OCI-LY1 (cell line): ENCODE data around the gene ZG16B.

Source experiments
- EZH2 ChIP-seq: fragments of 200-600 bp; sonication (generic), shearing (Covaris generic); IDR thresholded peaks from 2 replicates; pipeline ENCODE4 v1.8.0; 2017; ENCODE audit warnings: borderline replicate concordance, mixed run types, mild to moderate bottlenecking, antibody characterized with exemption, low read length, moderate library complexity, mixed read lengths
- TF ChIP-seq, protein P1 (sequence below): fragments of 200-600 bp; sonication (generic), shearing (Covaris generic); IDR thresholded peaks from 2 replicates; pipeline ENCODE4 v1.5.1; 2017; ENCODE audit warnings: mild to moderate bottlenecking, antibody characterized with exemption, low read length, moderate library complexity, mixed read lengths

DNA sequence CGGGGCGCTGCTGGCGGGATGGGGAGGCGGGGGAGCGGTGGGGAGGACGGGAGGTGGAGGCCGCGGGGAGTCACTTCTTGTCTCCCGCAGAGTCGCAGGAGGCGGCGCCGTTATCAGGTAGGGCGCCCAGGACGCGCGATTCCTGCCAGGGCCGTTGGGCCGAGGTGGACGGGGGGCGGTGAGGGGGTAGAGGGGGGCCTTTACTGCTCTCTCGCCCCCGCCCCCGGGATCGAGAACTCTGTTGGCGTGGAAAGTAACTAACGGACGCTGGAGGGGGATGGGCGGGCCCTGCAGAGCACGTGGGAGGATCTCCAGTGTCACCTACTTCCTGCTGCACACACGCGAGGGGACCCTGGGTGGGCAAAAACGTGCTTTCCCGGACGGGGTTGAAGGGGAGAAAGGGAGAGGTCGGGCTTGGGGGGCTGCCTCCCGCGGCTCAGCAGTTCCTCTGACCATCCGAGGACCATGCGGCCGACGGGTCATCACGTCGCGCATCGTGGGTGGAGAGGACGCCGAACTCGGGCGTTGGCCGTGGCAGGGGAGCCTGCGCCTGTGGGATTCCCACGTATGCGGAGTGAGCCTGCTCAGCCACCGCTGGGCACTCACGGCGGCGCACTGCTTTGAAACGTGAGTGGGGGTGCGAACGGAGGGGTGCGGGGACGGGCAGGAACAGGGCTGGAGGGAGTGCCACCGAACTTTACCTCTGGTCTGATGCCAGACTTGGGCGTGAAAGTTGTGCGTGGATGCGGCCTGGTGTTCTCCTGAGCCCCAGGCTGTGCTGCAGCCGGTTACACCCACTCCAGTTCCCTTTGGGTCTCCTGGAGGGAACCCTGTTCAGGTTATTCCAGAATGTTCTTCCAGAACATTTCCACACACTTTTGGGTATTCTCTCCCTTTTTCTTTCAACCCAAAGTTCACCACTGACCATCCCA is 12.5 kb upstream of the ZG16B start:
- TF ChIP-seq, protein P1, sequence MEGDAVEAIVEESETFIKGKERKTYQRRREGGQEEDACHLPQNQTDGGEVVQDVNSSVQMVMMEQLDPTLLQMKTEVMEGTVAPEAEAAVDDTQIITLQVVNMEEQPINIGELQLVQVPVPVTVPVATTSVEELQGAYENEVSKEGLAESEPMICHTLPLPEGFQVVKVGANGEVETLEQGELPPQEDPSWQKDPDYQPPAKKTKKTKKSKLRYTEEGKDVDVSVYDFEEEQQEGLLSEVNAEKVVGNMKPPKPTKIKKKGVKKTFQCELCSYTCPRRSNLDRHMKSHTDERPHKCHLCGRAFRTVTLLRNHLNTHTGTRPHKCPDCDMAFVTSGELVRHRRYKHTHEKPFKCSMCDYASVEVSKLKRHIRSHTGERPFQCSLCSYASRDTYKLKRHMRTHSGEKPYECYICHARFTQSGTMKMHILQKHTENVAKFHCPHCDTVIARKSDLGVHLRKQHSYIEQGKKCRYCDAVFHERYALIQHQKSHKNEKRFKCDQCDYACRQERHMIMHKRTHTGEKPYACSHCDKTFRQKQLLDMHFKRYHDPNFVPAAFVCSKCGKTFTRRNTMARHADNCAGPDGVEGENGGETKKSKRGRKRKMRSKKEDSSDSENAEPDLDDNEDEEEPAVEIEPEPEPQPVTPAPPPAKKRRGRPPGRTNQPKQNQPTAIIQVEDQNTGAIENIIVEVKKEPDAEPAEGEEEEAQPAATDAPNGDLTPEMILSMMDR = no peak
- no peak for TF ChIP-seq EZH2
